ENCODE measurements around the gene NABP2.

The NABP2 gene

DNA sequence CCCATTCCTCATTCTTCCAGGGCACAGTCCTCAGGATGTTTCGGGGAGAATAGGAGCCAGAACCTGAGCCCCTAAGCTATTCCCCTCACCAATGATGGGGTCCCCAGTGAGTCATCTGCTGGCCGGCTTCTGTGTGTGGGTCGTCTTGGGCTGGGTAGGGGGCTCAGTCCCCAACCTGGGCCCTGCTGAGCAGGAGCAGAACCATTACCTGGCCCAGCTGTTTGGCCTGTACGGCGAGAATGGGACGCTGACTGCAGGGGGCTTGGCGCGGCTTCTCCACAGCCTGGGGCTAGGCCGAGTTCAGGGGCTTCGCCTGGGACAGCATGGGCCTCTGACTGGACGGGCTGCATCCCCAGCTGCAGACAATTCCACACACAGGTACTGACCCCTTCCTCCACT lies 7.0 kb downstream of the NABP2 start:
- no peak overlapping the region for H3K4me3 ChIP-seq (ENCODE audit: low read depth, low read length)
- TF ChIP-seq, protein P1, sequence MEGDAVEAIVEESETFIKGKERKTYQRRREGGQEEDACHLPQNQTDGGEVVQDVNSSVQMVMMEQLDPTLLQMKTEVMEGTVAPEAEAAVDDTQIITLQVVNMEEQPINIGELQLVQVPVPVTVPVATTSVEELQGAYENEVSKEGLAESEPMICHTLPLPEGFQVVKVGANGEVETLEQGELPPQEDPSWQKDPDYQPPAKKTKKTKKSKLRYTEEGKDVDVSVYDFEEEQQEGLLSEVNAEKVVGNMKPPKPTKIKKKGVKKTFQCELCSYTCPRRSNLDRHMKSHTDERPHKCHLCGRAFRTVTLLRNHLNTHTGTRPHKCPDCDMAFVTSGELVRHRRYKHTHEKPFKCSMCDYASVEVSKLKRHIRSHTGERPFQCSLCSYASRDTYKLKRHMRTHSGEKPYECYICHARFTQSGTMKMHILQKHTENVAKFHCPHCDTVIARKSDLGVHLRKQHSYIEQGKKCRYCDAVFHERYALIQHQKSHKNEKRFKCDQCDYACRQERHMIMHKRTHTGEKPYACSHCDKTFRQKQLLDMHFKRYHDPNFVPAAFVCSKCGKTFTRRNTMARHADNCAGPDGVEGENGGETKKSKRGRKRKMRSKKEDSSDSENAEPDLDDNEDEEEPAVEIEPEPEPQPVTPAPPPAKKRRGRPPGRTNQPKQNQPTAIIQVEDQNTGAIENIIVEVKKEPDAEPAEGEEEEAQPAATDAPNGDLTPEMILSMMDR (IDR thresholded peaks at IDR 0.05; ENCODE audit: low read depth, low read length, missing control alignments): no peak
- DNase-seq (ENCODE audit: low read depth): no peak

DNA sequence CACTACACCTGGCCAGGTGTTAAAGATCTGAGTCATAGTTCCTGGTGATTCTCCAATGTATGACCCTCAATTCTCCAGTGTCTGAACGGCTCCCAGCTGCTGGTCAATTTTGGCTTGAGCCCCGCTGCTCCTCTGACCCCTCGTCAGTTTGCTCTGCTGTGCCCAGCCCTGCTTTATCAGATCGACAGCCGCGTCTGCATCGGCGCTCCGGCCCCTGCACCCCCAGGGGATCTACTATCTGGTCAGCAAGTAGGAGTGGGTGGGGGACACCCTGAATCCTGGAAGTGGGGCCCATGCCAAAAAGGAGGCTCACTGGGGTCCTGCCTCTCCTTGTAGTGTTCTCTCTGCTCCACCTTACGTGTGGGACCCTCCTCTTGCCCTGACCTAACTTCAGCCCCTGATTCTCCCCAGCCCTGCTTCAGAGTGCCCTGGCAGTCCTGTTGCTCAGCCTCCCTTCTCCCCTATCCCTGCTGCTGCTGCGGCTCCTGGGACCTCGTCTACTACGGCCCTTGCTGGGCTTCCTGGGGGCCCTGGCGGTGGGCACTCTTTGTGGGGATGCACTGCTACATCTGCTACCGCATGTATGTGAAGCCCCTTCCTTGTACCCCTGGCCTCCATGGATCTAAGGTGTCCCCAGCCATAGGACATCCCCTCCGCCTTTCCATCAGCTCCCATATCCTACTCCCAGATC lies 10.7 kb downstream of the NABP2 start:
- TF ChIP-seq, protein P1 (IDR thresholded peaks at IDR 0.05; ENCODE audit: low read depth, low read length, missing control alignments): no peak

DNA sequence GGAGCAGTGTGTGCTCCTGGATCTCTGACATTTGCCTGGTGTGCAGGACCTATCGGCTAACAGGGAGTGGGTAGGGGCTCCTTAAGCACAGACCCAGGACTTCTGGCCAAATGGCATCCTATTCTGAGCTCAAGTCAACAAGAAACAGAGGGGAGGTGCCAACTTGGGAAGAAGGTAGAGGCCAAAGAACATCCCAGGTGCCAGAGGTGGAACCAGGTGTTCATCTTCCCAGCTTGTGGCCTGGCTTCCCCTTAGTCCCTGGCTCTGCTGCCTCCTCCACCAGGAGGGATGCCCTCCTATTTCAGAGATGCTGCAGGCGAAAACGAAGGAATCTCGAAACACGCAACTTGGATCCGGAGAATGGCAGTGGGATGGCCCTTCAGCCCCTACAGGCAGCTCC lies 11.9 kb downstream of the NABP2 start:
- H3K4me3 ChIP-seq (ENCODE audit: low read depth, low read length): no peak overlapping the region
- DNase-seq (ENCODE audit: low read depth): no peak
- TF ChIP-seq, protein P1 (IDR thresholded peaks at IDR 0.05; ENCODE audit: low read depth, low read length, missing control alignments): no peak

More for the DNA sequence above, 10.7 kb downstream of the NABP2 start:
- no peak overlapping the region for H3K4me3 ChIP-seq (ENCODE audit: low read depth, low read length)
- no peak for DNase-seq (ENCODE audit: low read depth)

DNA sequence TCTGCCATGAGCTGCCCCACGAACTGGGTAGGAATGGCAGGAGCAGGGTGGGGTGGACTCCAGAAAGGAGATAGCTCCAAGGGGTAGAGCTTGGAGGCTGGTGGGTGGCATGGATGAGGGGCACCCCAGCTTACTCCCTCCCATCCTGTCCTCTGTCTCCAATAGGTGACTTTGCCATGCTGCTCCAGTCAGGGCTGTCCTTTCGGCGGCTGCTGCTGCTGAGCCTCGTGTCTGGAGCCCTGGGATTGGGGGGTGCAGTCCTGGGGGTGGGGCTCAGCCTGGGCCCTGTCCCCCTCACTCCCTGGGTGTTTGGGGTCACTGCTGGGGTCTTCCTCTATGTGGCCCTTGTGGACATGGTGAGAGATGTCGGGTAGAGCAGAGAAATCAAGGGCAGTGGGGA lies 12.8 kb downstream of the NABP2 start:
- DNase-seq (ENCODE audit: low read depth): no peak
- no peak overlapping the region for H3K4me3 ChIP-seq (ENCODE audit: low read depth, low read length)
- TF ChIP-seq, protein P1 (IDR thresholded peaks at IDR 0.05; ENCODE audit: low read depth, low read length, missing control alignments): no peak

DNA sequence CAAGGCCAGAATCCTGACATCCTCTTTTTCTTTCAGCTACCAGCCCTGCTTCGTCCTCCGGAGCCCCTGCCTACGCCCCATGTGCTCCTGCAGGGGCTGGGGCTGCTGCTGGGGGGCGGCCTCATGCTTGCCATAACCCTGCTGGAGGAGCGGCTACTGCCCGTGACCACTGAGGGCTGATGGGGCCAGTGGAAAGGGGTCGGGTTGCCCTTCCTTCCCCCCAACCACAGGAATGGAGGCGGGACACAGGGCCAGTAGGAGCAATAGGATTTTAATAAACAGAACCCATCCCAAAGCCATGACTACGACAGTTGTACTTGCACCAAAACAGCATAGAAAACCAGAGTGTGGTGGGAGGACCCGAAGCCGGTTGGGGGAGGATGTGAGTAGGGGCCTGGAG lies 13.4 kb downstream of the NABP2 start:
- TF ChIP-seq, protein P1 (IDR thresholded peaks at IDR 0.05; ENCODE audit: low read depth, low read length, missing control alignments): no peak
- H3K4me3 ChIP-seq (ENCODE audit: low read depth, low read length): no peak overlapping the region
- no peak for DNase-seq (ENCODE audit: low read depth)

DNA sequence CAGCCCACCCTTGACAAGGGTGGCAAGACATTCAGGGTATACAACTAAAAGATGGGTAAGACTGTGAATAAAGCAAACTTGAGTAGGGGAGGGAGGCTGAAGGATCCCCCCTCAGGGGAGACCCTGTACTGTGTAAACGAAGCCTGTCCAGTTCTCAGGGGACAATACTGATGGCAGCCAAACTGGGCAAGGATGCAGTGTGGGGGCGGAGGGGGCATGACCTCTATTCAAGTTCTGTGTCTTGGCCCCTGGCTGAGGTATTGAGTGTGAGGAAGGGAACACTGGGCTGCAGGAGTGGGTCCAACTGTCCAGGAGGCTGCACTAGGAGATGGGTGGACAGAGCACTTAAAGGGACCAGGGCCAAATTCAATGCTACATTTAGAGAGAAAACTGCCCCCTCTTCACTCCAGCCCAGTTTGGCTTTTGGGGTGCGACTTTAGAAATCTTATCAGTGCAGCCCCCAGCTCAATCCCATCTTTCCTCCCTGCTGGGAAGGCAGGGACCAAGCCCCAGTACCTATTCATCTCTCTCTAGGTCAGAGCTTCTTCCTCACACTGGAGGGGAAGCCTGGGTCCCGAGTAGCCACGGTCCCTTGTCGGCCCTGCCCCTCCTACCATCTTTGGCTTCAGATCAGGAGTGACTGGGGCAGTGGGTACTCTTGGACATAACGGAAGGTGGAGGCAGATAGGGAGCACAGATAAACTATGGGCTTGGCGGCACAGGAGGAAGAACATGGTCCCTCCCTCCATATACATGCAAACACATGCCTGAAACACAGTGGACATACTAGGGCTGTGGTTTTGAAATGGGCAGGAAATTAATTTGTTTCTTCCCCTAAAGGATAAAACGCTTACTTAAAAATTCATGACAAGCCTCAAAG lies 17.5 kb downstream of the NABP2 start:
- no peak overlapping the region for H3K4me3 ChIP-seq (ENCODE audit: low read depth, low read length)
- DNase-seq (ENCODE audit: low read depth): no peak
- TF ChIP-seq, protein P1 (IDR thresholded peaks at IDR 0.05; ENCODE audit: low read depth, low read length, missing control alignments): no peak
